K562 (cell line): Measurements from ENCODE around the gene RINT1. TPM values are rescaled to one million over a fixed set of nuclear protein-coding genes. Genes with fewer than 3 reads are reported as not detected.

Source experiments
- ATF4 ChIP-seq: fragments of 450-650 bp; formaldehyde crosslinking; IDR thresholded peaks from 2 replicates; pipeline ENCODE4 v1.4.0; 2022; ENCODE audit warnings: mild to moderate bottlenecking, moderate library complexity
- FOXK2 ChIP-seq, 2 experiments: fragments of 450-650 bp; IDR thresholded peaks in 1 of 2; conservative IDR thresholded peaks in 1 of 2; 2 replicates each; pipeline ENCODE4 v1.6.1; 2016; ENCODE audit warnings: low read depth in 2 of 2, mild to moderate bottlenecking in 1 of 2
- HBP1 ChIP-seq: fragments of 450-650 bp; formaldehyde crosslinking; IDR thresholded peaks from 2 replicates; pipeline ENCODE4 v1.4.0; 2022; ENCODE audit warnings: missing genetic modification characterization
- HMGXB4 ChIP-seq: sonication (generic); formaldehyde crosslinking; IDR thresholded peaks from 2 replicates; pipeline ENCODE4 v1.8.1; 2023; ENCODE audit warnings: mild to moderate bottlenecking, missing genetic modification reagents
- HNRNPK ChIP-seq: fragments of 200-400 bp; formaldehyde crosslinking; IDR thresholded peaks from one replicate; pipeline ENCODE4 v1.6.1; 2018; ENCODE audit warnings: mild to moderate bottlenecking, low read depth, low read length; ENCODE audit not compliant: poor library complexity, severe bottlenecking
- NCOA4 ChIP-seq: fragments of 450-650 bp; IDR thresholded peaks from 2 replicates; pipeline ENCODE4 v1.6.1; 2018; ENCODE audit warnings: mild to moderate bottlenecking; ENCODE audit not compliant: partially characterized antibody
- SNIP1 ChIP-seq: fragments of 450-650 bp; IDR thresholded peaks from 2 replicates; pipeline ENCODE4 v1.7.1; 2017; ENCODE audit warnings: low read depth, mild to moderate bottlenecking
- TCF3 ChIP-seq: sonication (generic); formaldehyde crosslinking; IDR thresholded peaks from 2 replicates; pipeline ENCODE4 v1.4.0; 2020; ENCODE audit warnings: mild to moderate bottlenecking, missing genetic modification reagents
- USF1 ChIP-seq: sonication (generic); formaldehyde crosslinking; IDR thresholded peaks from 2 replicates; pipeline ENCODE4 v1.9.0; 2022; ENCODE audit warnings: mild to moderate bottlenecking, missing genetic modification reagents
- ZBTB40 ChIP-seq, 2 experiments: fragments of 450-650 bp in 1 of 2; sonication (generic) in 1 of 2; formaldehyde crosslinking in 1 of 2; IDR thresholded peaks; 2 replicates each; pipeline versions ENCODE4 v1.7.1 to v1.9.0; 2016 to 2022; ENCODE audit warnings: inconsistent platforms in 1 of 2, mild to moderate bottlenecking in 1 of 2, missing genetic modification reagents in 1 of 2
- ZNF699 ChIP-seq: fragments of 250-450 bp; sonication (Bioruptor Pico); IDR thresholded peaks from 2 replicates; pipeline ENCODE4 v1.8.0; 2021; ENCODE audit warnings: mild to moderate bottlenecking, moderate library complexity; ENCODE audit not compliant: insufficient replicate concordance
- ZNF780A ChIP-seq: fragments of 250-450 bp; sonication (Bioruptor Pico); IDR thresholded peaks from 2 replicates; pipeline ENCODE4 v1.5.0; 2021; ENCODE audit warnings: mild to moderate bottlenecking
- polyA plus RNA-seq, 8 experiments: library from polyadenylated mRNA; depleted of rRNA in 4 of 8; stranded (reverse) in 5 of 8; unstranded in 3 of 8; fragments of >200 nt; fragmentation: Nextera tagmentation in 2 of 8; fragmentation: Illumina TruSeq in 1 of 8; extraction: Ambion mirVana in 2 of 8; extraction: Trizol in 1 of 8; gene quantifications; 2 replicates each; pipeline versions ENCODE4 v1.2.1 to v1.2.3, GENCODE V29; 2011 to 2014; ENCODE audit warnings: inconsistent platforms in 1 of 8, missing spikeins in 1 of 8
- total RNA-seq, 7 experiments: library from RNA; depleted of rRNA in 6 of 7; stranded (reverse); fragments of >200 nt in 6 of 7; fragmentation: Illumina TruSeq in 2 of 7; extraction: Trizol in 2 of 7; gene quantifications; 2 replicates each; pipeline versions ENCODE4 v1.2.1 to v1.2.3, GENCODE V29; 2011 to 2021; ENCODE audit warnings: low replicate concordance in 1 of 7

Gene RINT1
- total and polyA plus RNA-seq, 9 of the 15 experiments (the other 6 are each of a cell fraction or from before 2014, with no cell fraction given) = 21.3 to 74.3 (median 27.4) TPM

GRCh38 chr7:105585850-105586500 is 54.0 kb downstream of the RINT1 start (continued):
- TF ChIP-seq USF1 (CRISPR knock-in tag) = no peak
- TF ChIP-seq HBP1 (CRISPR knock-in tag) = no peak
- peak; percentile 97 to 98 for TF ChIP-seq FOXK2 (conservative IDR thresholded peaks at IDR 0.05 in 1 of 2, IDR thresholded peaks at IDR 0.05 in 1 of 2; ENCODE audit: low read depth in 2 of 2)
- TF ChIP-seq NCOA4 = no peak
- TF ChIP-seq ZNF780A (CRISPR knock-in tag) = no peak
- TF ChIP-seq TCF3 (CRISPR knock-in tag) = peak; percentile 76
- no peak for TF ChIP-seq HMGXB4 (CRISPR knock-in tag)
- TF ChIP-seq HNRNPK = no peak
- TF ChIP-seq ATF4 (CRISPR knock-in tag) = 0 out of 2 replicates have a peak, but pooled peaks have one; percentile 3
- TF ChIP-seq ZNF699 (CRISPR knock-in tag) = no peak
- TF ChIP-seq SNIP1 = no peak
- TF ChIP-seq ZBTB40 (IDR thresholded peaks at IDR 0.05) = 0 out of 2 replicates have a peak, but pooled peaks have one; percentile 16
- no peak for TF ChIP-seq ZBTB40 (CRISPR knock-in tag; IDR thresholded peaks at IDR 0.05)
